Measurements from ENCODE around the gene POLR3GL. TPM values are rescaled to one million over a fixed set of nuclear protein-coding genes. Genes with fewer than 3 reads are reported as not detected.
A peak's percentile ranks its signal among the peaks of the same experiment; 100 is the strongest.

The POLR3GL gene
- total and polyA plus RNA-seq, 10 of the 15 experiments (the other 5 are each of a cell fraction or from before 2014, with no cell fraction given): 12.8 to 47.0 (median 26.6) TPM

DNA sequence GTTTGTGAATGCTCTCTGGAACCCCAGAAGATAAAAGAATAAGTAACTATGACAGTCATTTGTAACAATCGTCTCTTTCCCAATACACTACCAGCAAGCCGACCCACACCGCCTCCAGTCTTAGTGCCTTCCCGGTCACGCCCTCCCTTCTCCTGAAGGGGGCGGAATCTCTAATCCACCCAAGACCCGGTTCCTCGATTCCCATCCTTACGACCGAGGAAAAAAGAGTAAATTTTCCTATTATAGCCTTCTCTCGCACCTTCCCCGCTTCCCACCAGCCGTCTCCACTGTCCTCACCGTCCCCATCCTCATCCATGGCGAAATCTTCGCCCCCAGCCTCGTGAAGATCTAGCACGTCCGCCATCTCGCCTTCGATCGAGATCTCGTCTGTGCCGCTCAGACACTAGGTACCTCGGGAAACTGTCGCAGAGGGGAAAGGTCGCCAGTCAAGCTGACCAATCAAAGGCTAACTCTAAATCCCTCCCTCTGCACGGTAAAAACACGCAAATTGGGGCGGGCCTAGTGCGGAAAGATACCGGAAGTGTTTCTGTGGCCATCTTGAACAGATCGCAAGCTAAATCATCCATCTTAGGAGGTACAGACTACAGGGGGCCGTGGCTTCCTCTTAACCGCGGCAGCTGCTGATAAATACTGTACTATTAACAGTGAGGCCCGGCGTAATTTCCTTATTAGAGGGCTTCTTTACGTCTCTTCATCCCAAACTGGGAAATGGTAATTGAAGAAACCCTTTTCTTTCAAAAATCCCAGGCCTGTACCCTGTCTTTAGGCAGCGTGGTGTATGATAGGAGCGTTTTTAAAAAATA, 37.2 kb upstream of the POLR3GL start, which contains the start of gene RBM8A (continued):
- TF ChIP-seq NFYA (IDR thresholded peaks at IDR 0.05; ENCODE audit: borderline replicate concordance, low read depth, low read length): no peak
- peak; percentile 64; the same call in 1 of the 2 replicates for TF ChIP-seq RFX5 (IDR thresholded peaks at IDR 0.05; ENCODE audit: low read depth, low read length)
- TF ChIP-seq, protein P1, sequence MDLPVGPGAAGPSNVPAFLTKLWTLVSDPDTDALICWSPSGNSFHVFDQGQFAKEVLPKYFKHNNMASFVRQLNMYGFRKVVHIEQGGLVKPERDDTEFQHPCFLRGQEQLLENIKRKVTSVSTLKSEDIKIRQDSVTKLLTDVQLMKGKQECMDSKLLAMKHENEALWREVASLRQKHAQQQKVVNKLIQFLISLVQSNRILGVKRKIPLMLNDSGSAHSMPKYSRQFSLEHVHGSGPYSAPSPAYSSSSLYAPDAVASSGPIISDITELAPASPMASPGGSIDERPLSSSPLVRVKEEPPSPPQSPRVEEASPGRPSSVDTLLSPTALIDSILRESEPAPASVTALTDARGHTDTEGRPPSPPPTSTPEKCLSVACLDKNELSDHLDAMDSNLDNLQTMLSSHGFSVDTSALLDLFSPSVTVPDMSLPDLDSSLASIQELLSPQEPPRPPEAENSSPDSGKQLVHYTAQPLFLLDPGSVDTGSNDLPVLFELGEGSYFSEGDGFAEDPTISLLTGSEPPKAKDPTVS (IDR thresholded peaks at IDR 0.05; ENCODE audit: low read depth, low read length): no peak; the same call in 1 of the 2 replicates
- TF ChIP-seq IKZF2 (IDR thresholded peaks at IDR 0.05): peak; percentile 70 to 79
- TF ChIP-seq, protein P2, sequence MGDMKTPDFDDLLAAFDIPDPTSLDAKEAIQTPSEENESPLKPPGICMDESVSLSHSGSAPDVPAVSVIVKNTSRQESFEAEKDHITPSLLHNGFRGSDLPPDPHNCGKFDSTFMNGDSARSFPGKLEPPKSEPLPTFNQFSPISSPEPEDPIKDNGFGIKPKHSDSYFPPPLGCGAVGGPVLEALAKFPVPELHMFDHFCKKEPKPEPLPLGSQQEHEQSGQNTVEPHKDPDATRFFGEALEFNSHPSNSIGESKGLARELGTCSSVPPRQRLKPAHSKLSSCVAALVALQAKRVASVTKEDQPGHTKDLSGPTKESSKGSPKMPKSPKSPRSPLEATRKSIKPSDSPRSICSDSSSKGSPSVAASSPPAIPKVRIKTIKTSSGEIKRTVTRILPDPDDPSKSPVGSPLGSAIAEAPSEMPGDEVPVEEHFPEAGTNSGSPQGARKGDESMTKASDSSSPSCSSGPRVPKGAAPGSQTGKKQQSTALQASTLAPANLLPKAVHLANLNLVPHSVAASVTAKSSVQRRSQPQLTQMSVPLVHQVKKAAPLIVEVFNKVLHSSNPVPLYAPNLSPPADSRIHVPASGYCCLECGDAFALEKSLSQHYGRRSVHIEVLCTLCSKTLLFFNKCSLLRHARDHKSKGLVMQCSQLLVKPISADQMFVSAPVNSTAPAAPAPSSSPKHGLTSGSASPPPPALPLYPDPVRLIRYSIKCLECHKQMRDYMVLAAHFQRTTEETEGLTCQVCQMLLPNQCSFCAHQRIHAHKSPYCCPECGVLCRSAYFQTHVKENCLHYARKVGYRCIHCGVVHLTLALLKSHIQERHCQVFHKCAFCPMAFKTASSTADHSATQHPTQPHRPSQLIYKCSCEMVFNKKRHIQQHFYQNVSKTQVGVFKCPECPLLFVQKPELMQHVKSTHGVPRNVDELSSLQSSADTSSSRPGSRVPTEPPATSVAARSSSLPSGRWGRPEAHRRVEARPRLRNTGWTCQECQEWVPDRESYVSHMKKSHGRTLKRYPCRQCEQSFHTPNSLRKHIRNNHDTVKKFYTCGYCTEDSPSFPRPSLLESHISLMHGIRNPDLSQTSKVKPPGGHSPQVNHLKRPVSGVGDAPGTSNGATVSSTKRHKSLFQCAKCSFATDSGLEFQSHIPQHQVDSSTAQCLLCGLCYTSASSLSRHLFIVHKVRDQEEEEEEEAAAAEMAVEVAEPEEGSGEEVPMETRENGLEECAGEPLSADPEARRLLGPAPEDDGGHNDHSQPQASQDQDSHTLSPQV (IDR thresholded peaks at IDR 0.05): no peak
- TF ChIP-seq, protein P3, sequence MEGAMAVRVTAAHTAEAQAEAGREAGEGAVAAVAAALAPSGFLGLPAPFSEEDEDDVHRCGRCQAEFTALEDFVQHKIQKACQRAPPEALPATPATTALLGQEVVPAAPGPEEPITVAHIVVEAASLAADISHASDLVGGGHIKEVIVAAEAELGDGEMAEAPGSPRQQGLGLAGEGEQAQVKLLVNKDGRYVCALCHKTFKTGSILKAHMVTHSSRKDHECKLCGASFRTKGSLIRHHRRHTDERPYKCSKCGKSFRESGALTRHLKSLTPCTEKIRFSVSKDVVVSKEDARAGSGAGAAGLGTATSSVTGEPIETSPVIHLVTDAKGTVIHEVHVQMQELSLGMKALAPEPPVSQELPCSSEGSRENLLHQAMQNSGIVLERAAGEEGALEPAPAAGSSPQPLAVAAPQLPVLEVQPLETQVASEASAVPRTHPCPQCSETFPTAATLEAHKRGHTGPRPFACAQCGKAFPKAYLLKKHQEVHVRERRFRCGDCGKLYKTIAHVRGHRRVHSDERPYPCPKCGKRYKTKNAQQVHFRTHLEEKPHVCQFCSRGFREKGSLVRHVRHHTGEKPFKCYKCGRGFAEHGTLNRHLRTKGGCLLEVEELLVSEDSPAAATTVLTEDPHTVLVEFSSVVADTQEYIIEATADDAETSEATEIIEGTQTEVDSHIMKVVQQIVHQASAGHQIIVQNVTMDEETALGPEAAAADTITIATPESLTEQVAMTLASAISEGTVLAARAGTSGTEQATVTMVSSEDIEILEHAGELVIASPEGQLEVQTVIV (IDR thresholded peaks at IDR 0.05; ENCODE audit: borderline replicate concordance, partially characterized antibody): peak; percentile 81
- TF ChIP-seq EGR1 (IDR thresholded peaks at IDR 0.05; ENCODE audit: borderline replicate concordance in 1 of 2, low read depth in 2 of 2, low read length in 2 of 2): 0 out of 3 replicates have a peak, but pooled peaks of 1 of the 2 experiments have one; percentile 27
- peak; percentile 58; the same call in 1 of the 2 replicates for TF ChIP-seq FOXK2 (IDR thresholded peaks at IDR 0.05)
- peak; percentile 75; the same call in 1 of the 2 replicates for TF ChIP-seq NR2F1 (conservative IDR thresholded peaks at IDR 0.05)
- TF ChIP-seq, protein P4, sequence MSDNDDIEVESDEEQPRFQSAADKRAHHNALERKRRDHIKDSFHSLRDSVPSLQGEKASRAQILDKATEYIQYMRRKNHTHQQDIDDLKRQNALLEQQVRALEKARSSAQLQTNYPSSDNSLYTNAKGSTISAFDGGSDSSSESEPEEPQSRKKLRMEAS (IDR thresholded peaks at IDR 0.05; ENCODE audit: low read depth, low read length): peak; percentile 82
- no peak for TF ChIP-seq DPF2 (IDR thresholded peaks at IDR 0.05)
- TF ChIP-seq KAT2A (conservative IDR thresholded peaks at IDR 0.05; ENCODE audit: control insufficient read depth, low read depth, low read length): no peak
- peak; percentile 62; the same call in 1 of the 2 replicates for TF ChIP-seq RUNX3 (IDR thresholded peaks at IDR 0.05; ENCODE audit: low read length)
- TF ChIP-seq SIN3A (IDR thresholded peaks at IDR 0.05; ENCODE audit: low read depth, low read length): peak; percentile 81; the same call in 1 of the 2 replicates
- no peak; the same call in 1 of the 2 replicates for TF ChIP-seq ZNF207 (IDR thresholded peaks at IDR 0.05; ENCODE audit: borderline replicate concordance)
- TF ChIP-seq TARDBP (IDR thresholded peaks at IDR 0.05; ENCODE audit: borderline replicate concordance): no peak
- peak; percentile 90 for TF ChIP-seq CHD2 (IDR thresholded peaks at IDR 0.05; ENCODE audit: borderline replicate concordance, low read depth, low read length)
- no peak for TF ChIP-seq BCL11A (IDR thresholded peaks at IDR 0.05; ENCODE audit: low read depth, low read length)
- TF ChIP-seq SMARCA5 (IDR thresholded peaks at IDR 0.05): peak; percentile 62; the same call in 1 of the 2 replicates
- TF ChIP-seq MTA3 (IDR thresholded peaks at IDR 0.05; ENCODE audit: borderline replicate concordance, low read length): 0 out of 2 replicates have a peak, but pooled peaks have one; percentile 30
- TF ChIP-seq SRF (IDR thresholded peaks at IDR 0.05; ENCODE audit: low read depth in 2 of 2, low read length in 2 of 2): no peak; a peak in 1 of 4 replicates

All from GM12878 (cell line).